ENCODE results near the gene PPIP5K2.
"Not testable (repeated sequence)": the region's sequence is repeated elsewhere in the genome, so short reads cannot be mapped to it uniquely, and the experiment has no call there.

The PPIP5K2 gene

DNA sequence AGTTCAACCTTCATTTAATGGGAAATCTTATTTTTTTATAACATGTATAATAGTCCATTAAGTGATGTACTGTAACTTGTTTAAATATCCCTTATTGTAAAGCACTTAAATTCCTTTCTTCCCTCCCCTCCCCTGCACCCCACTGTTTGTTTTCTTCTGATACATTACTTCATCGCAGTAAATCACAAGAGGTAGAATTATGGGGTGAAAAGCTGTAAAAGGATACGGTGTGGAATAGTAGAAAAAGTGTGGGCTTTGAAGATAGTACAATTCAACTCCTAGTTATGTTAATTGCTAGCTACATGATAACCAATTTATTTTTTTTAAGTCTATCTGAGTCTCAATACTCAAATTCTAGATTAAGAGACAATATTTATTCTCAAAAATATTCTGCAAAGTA lies 96.6 kb downstream of the PPIP5K2 start:
- Histone ChIP-seq H3K27ac (peak overlapping the region; percentile 93), H3K27me3 (replicated peaks) (no peaks in the 10 kb centered on the region), H3K4me3 (ENCODE audit: low read depth, low read length) (no peak overlapping the region), H3K36me3 (replicated peaks) (no peaks in the 10 kb centered on the region)
- in situ Hi-C loops (cut with HindIII; ENCODE audit: low pct_ligation_motif_present, low sequenced_read_pairs): no loop called here
- TF ChIP-seq, protein P1, sequence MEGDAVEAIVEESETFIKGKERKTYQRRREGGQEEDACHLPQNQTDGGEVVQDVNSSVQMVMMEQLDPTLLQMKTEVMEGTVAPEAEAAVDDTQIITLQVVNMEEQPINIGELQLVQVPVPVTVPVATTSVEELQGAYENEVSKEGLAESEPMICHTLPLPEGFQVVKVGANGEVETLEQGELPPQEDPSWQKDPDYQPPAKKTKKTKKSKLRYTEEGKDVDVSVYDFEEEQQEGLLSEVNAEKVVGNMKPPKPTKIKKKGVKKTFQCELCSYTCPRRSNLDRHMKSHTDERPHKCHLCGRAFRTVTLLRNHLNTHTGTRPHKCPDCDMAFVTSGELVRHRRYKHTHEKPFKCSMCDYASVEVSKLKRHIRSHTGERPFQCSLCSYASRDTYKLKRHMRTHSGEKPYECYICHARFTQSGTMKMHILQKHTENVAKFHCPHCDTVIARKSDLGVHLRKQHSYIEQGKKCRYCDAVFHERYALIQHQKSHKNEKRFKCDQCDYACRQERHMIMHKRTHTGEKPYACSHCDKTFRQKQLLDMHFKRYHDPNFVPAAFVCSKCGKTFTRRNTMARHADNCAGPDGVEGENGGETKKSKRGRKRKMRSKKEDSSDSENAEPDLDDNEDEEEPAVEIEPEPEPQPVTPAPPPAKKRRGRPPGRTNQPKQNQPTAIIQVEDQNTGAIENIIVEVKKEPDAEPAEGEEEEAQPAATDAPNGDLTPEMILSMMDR (IDR thresholded peaks at IDR 0.05; ENCODE audit: low read depth, low read length, missing control alignments): no peak
- no peak for DNase-seq

- in situ Hi-C loops (cut with HindIII; ENCODE audit: low pct_ligation_motif_present, low sequenced_read_pairs): no loop called here
- TF ChIP-seq, protein P1 (IDR thresholded peaks at IDR 0.05; ENCODE audit: low read depth, low read length, missing control alignments): no peak
These were observed 97.0 kb downstream of the PPIP5K2 start for GRCh38 chr5:103217101-103217500.

DNA sequence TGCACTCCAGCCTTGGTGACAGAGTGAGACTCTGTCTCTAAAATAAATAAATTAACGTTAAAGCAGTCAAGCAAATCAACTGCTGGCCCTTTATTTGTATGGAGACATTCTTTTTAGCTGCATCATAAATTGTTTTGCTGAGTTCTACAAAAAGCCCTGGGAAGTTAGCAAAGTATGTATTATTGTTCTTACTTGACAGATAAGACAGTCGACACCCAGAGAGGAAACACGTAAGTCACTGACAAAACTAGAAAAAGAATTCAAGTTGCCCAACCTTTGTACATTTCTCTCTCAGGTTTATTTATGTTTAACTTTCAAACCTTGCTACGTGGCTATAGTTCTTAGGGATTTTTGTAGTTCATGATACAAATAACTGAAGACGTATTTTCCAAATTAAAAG lies 98.1 kb downstream of the PPIP5K2 start:
- peak overlapping the region; percentile 93 for H3K27ac ChIP-seq
- H3K4me3 ChIP-seq (ENCODE audit: low read depth, low read length): no peak overlapping the region
- DNase-seq: peak; percentile 85
- H3K36me3 ChIP-seq (replicated peaks): no peaks in the 10 kb centered on the region
- in situ Hi-C loops (cut with HindIII; ENCODE audit: low pct_ligation_motif_present, low sequenced_read_pairs): no loop called here
- H3K27me3 ChIP-seq (replicated peaks): no peaks in the 10 kb centered on the region
- TF ChIP-seq, protein P1 (IDR thresholded peaks at IDR 0.05; ENCODE audit: low read depth, low read length, missing control alignments): no peak

More at GRCh38 chr5:103217101-103217500, 97.0 kb downstream of the PPIP5K2 start:
- no peaks in the 10 kb centered on the region for H3K27me3 ChIP-seq (replicated peaks)
- no peaks in the 10 kb centered on the region for H3K36me3 ChIP-seq (replicated peaks)
- no peak overlapping the region for H3K4me3 ChIP-seq (ENCODE audit: low read depth, low read length)
- peak overlapping the region; percentile 93 for H3K27ac ChIP-seq
- no peak for DNase-seq

DNA sequence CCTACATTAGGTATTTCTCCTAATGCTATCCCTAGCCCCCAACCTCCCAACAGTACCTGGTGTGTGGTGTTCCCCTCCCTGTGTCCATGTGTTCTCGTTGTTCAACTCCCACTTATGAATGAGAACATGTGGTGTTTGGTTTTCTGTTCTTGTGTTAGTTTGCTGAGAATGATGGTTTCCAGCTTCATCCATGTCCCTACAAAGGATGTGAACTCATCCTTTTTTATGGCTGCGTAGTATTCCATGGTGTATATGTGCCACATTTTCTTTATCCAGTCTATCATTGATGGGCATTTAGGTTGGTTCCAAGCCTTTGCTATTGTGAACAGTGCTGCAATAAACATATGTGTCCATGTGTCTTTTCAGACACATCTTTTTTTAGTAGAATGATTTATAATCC lies 99.0 kb downstream of the PPIP5K2 start:
- H3K36me3 ChIP-seq (replicated peaks); H3K4me3 ChIP-seq (ENCODE audit: low read depth, low read length); DNase-seq; H3K27me3 ChIP-seq (replicated peaks); in situ Hi-C loops (cut with HindIII; ENCODE audit: low pct_ligation_motif_present, low sequenced_read_pairs): not testable (repeated sequence)
- H3K27ac ChIP-seq: peak overlapping the region; percentile 93

DNA sequence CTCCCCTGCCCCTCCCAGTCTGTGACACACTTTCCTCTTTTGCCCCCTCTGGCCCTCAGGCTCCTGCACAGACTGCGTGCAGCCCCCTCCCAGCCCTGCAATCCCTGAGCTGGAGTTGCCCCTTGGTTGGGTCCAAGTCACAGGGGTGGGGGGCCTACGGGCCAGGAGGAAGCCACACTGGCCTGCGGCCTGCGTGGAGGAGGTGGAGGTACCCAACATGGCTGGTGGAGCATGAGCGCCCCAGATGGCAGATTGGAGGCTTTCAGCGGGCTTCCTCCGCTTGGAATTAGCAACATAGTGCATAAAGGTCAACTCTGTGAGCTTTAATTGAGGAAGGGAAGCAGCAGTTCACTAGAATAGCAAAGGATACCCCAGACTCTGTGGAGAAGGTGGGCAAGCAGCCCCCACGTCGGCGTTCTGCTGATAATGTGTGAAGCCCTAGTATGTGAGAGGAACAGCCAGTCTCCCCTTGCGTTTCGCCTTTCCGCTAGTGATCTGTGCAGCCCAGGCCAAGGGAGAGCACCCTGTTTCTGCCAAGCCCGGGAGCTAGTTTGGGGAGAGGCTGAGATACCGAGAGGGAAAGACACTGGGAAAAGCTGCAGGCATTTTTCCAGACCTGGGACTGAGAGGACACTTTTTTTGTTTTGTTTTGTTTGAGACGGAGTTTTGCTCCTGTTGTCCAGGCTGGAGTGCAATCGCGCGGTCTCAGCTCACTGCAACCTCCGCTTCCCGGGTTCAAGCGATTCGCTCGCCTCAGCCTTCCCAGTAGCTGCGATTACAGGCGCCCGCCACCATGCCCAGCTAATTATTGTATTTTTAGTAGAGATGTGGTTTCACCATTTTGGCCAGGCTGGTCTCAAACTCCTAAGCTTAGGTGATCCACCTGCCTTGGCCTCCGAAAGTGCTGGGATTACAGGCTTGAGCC lies 103.2 kb downstream of the PPIP5K2 start:
- DNase-seq: no peak
- Histone ChIP-seq H3K36me3 (replicated peaks) (no peaks in the 10 kb centered on the region), H3K27ac (no peak overlapping the region), H3K27me3 (replicated peaks) (no peaks in the 10 kb centered on the region), H3K4me3 (ENCODE audit: low read depth, low read length) (no peak overlapping the region)
- in situ Hi-C loops (cut with HindIII; ENCODE audit: low pct_ligation_motif_present, low sequenced_read_pairs): no loop called here
- TF ChIP-seq, protein P1 (IDR thresholded peaks at IDR 0.05; ENCODE audit: low read depth, low read length, missing control alignments): no peak

DNA sequence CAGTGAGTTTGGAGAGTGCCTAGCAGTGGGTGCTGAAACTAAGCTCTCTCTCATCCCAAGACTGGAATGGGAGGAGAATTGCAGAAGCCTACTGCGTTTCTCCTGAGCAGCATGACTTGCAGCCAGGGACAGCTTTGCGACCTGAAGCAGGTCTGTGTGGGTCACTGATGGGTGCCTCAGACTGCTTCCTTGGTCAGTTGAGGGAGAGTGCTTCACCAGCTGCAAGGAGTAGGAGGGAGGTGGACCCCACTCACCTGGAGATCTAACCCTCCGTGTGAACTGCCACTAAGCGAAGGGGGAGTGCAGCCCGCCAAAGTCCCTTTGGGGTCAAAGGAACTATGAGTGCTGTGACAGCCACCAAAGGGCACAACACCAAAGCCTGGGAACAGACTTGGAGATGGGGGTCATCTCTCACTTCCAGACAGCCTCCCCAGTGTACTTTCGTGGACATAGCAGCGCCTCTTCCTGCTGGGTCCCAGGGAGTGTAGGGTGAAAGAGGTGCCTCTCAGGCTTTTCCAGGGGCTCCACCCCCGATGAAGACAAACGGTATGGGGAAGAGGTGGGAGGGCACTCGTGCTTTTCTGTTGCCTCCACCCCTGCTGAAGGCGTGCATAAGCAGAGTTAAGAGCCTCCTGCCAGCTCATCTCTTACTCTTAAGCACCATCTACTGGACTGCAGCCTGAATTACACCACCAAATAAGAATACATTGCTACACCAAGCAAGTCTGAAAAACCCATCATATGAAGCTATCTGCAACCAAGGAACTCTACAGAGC lies 104.2 kb downstream of the PPIP5K2 start:
- Histone ChIP-seq H3K36me3 (replicated peaks) (no peaks in the 10 kb centered on the region), H3K4me3 (ENCODE audit: low read depth, low read length) (peak overlapping the region; percentile 31), H3K27me3 (replicated peaks) (no peaks in the 10 kb centered on the region), H3K27ac (no peak overlapping the region)
- DNase-seq: peak; percentile 82
- TF ChIP-seq, protein P1 (IDR thresholded peaks at IDR 0.05; ENCODE audit: low read depth, low read length, missing control alignments): peak; percentile 78
- in situ Hi-C loops (cut with HindIII; ENCODE audit: low pct_ligation_motif_present, low sequenced_read_pairs): no loop called here
